Measurements from ENCODE around the gene IGF1R. TPM values are rescaled to one million over a fixed set of nuclear protein-coding genes. Genes with fewer than 3 reads are reported as not detected.

Gene IGF1R
- total RNA-seq, 4 donors from 2014 or later = 51.5 to 146 (median 89.6) TPM

DNA sequence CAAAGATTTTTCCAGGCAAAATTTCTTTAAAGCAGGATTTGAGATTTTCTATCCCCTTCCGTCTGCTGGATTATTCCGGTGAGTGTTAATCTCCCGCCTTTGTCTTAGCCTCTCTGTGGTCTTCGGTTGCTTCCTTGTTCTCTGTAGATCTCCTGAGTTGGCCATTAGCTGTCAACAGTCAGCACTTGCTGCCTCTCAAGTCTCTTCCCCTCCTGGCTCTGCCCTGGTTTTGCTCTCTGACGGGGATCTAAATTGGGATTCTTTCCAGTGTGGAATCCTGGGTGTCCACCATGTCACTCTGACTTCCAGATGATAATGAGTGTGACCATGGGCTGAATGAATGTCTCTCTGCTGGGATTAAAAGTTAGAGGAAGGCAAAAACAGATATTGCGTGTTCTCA is 121.5 kb downstream of the IGF1R start:
- DNase-seq = no peak
- TF ChIP-seq POLR2A (IDR thresholded peaks at IDR 0.05) = no peak
- TF ChIP-seq, protein P1, sequence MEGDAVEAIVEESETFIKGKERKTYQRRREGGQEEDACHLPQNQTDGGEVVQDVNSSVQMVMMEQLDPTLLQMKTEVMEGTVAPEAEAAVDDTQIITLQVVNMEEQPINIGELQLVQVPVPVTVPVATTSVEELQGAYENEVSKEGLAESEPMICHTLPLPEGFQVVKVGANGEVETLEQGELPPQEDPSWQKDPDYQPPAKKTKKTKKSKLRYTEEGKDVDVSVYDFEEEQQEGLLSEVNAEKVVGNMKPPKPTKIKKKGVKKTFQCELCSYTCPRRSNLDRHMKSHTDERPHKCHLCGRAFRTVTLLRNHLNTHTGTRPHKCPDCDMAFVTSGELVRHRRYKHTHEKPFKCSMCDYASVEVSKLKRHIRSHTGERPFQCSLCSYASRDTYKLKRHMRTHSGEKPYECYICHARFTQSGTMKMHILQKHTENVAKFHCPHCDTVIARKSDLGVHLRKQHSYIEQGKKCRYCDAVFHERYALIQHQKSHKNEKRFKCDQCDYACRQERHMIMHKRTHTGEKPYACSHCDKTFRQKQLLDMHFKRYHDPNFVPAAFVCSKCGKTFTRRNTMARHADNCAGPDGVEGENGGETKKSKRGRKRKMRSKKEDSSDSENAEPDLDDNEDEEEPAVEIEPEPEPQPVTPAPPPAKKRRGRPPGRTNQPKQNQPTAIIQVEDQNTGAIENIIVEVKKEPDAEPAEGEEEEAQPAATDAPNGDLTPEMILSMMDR (IDR thresholded peaks at IDR 0.05) = no peak
- Histone ChIP-seq H3K27ac (no peak overlapping the region), H3K9me3 (no peaks in the 10 kb centered on the region), H3K4me1 (peaks cover 7 to 20% of the 10 kb centered on the region in 2 donors), H3K4me3 (replicated peaks in 1 of 3) (no peak overlapping the region), H3K27me3 (no peaks in the 10 kb centered on the region), H3K36me3 (no peaks in the 10 kb centered on the region)
- WGBS, 2 donors = 93% methylated on average over 6 of the region's 6 CpGs
- intact Hi-C loops (cut with DNase I) = no loop called here

DNA sequence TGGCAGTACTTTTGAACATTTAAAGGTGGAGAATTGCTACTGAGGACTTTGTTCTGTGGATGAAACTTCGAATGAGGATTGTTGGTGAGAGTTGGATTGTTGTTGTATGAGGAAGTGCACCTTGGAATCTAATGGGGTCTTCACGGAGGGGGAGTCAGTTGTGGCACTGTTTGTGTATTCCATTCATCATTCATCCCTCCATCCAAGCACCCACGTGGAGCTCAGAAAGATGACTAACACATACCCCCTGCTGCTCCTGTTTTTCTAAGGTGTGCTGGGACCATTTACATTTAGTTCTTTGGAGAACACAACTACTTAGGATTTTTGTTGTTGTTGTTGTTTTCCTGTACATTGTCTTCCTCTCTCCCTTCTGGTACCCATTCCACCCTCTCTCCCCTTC is 122.6 kb downstream of the IGF1R start:
- 52 to 57% methylated on average over 3 of the region's 3 CpGs for WGBS, 2 donors
- DNase-seq = no peak
- no peak overlapping the region for H3K4me3 ChIP-seq (replicated peaks in 1 of 3)
- H3K9me3 ChIP-seq = no peaks in the 10 kb centered on the region
- peaks cover 13 to 32% of the 10 kb centered on the region in 2 donors for H3K4me1 ChIP-seq
- H3K27me3 ChIP-seq = no peaks in the 10 kb centered on the region
- intact Hi-C loops (cut with DNase I) = no loop called here
- no peaks in the 10 kb centered on the region for H3K36me3 ChIP-seq
- TF ChIP-seq POLR2A (IDR thresholded peaks at IDR 0.05) = no peak
- TF ChIP-seq, protein P1 (IDR thresholded peaks at IDR 0.05) = no peak
- no peak overlapping the region for H3K27ac ChIP-seq

DNA sequence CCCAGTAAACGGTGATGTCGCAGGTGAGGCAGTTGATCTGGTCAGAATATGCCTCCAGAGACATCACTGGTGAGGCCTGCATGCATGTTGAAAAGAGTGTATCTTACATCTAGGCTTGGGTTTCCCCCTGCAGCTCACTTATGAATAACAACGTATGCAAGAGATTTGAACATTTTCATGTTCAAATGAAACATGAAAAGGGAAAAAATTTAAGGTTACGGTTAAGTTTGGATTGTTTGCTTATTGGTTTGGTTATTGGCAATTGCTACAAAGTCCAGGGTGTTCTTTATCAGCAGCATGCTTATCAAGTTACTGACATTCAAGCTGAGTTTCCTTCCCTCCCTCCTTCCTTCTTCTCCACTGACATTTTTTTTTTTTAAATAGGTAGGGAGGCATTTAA is 123.2 kb downstream of the IGF1R start:
- H3K27ac ChIP-seq = no peak overlapping the region
- intact Hi-C loops (cut with DNase I) = no loop called here
- 76 to 81% methylated on average over 4 of the region's 4 CpGs for WGBS, 2 donors

DNA sequence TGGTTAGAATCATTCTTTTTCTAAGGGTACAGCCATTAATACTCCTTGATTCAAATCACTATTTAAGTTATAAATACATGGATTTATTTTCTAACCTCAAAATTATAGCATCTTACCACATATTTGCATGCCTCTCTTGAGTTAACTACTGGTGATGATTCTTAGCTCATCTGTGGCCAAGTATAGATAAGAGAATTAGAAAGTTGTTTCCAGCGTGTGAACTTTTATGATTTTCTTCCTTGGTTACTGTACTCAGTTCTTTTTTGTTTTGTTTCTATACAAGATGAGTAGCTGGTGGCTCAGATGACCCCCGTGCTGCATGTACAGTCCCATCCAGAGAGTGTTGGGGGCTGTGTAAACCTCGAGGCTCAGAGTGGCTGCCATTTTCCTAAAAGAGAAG is 124.6 kb downstream of the IGF1R start:
- intact Hi-C loops (cut with DNase I) = no loop called here
- no peaks in the 10 kb centered on the region for H3K36me3 ChIP-seq
- peaks cover 26 to 45% of the 10 kb centered on the region in 2 donors for H3K4me1 ChIP-seq

More for the DNA sequence above, 123.2 kb downstream of the IGF1R start:
- no peaks in the 10 kb centered on the region for H3K27me3 ChIP-seq
- TF ChIP-seq, protein P1 (IDR thresholded peaks at IDR 0.05) = no peak
- no peak for TF ChIP-seq POLR2A (IDR thresholded peaks at IDR 0.05)
- no peak overlapping the region for H3K4me3 ChIP-seq (replicated peaks in 1 of 3)
- H3K4me1 ChIP-seq = peaks cover 17 to 37% of the 10 kb centered on the region in 2 donors
- no peak for DNase-seq
- H3K9me3 ChIP-seq = no peaks in the 10 kb centered on the region
- H3K36me3 ChIP-seq = no peaks in the 10 kb centered on the region

DNA sequence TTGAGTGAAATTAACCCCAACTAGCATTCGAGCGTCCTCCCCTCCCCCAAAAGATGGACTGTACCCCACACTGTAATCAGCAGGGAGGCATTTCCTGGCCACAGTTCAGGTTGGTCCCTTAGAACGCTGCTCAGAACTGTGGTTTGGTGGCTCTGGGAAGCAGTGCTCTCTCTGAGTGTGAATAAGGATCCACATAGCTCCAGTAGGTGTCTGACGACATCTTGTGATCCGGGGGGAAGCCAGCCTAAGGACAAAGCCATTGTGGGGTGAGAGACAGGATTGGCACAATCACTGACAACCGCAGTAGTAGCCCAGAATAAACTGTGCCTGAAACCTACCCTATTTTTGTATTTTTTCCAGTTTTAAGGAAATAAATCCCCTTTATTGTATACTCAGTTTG is 125.3 kb downstream of the IGF1R start:
- TF ChIP-seq POLR2A (IDR thresholded peaks at IDR 0.05) = no peak
- intact Hi-C loops (cut with DNase I) = no loop called here
- no peak overlapping the region for H3K27ac ChIP-seq

More for the DNA sequence above, 124.6 kb downstream of the IGF1R start:
- Histone ChIP-seq H3K4me3 (replicated peaks in 1 of 3) (no peak overlapping the region), H3K27me3 (no peaks in the 10 kb centered on the region), H3K27ac (no peak overlapping the region), H3K9me3 (no peaks in the 10 kb centered on the region)
- no peak for DNase-seq
- no peak for TF ChIP-seq POLR2A (IDR thresholded peaks at IDR 0.05)
- TF ChIP-seq, protein P1 (IDR thresholded peaks at IDR 0.05) = no peak
- WGBS, 2 donors = 78 to 83% methylated on average over 3 of the region's 3 CpGs

More for the DNA sequence above, 125.3 kb downstream of the IGF1R start:
- Histone ChIP-seq H3K27me3 (no peaks in the 10 kb centered on the region), H3K4me3 (replicated peaks in 1 of 3) (no peak overlapping the region), H3K36me3 (no peaks in the 10 kb centered on the region), H3K9me3 (no peaks in the 10 kb centered on the region), H3K4me1 (peaks cover 33 to 52% of the 10 kb centered on the region in 2 donors)
- 82 to 92% methylated on average over 6 of the region's 6 CpGs for WGBS, 2 donors
- DNase-seq = no peak
